ENCODE results near the gene METTL1.

DNA sequence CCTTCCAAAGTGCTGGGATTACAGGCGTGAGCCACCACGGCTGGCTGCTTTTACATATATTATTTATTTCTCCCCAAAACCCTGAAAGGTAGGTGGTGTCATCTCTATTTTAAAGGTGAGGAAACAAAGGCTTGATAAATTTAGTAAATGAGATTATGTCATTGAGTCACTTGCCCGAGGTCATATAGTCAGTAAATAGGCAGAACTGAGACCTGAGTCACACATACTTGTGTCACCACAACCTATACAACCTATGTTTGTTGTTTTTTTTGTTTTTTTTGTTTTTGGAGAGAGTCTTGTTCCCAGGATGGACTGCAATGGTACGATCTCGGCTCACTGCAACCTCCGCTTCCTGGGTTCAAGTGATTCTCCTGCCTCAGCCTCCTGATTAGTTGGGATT, 23.4 kb upstream of the METTL1 start:
- TF ChIP-seq, protein P1, sequence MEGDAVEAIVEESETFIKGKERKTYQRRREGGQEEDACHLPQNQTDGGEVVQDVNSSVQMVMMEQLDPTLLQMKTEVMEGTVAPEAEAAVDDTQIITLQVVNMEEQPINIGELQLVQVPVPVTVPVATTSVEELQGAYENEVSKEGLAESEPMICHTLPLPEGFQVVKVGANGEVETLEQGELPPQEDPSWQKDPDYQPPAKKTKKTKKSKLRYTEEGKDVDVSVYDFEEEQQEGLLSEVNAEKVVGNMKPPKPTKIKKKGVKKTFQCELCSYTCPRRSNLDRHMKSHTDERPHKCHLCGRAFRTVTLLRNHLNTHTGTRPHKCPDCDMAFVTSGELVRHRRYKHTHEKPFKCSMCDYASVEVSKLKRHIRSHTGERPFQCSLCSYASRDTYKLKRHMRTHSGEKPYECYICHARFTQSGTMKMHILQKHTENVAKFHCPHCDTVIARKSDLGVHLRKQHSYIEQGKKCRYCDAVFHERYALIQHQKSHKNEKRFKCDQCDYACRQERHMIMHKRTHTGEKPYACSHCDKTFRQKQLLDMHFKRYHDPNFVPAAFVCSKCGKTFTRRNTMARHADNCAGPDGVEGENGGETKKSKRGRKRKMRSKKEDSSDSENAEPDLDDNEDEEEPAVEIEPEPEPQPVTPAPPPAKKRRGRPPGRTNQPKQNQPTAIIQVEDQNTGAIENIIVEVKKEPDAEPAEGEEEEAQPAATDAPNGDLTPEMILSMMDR (conservative IDR thresholded peaks at IDR 0.05; ENCODE audit: low read length): no peak
- TF ChIP-seq EZH2phosphoT487 (IDR thresholded peaks at IDR 0.05; ENCODE audit: borderline replicate concordance): no peak

Measured in Loucy (cell line).